H1 (cell line): ENCODE measurements around the gene KCNA5. TPM values are rescaled to one million over a fixed set of nuclear protein-coding genes. Genes with fewer than 3 reads are reported as not detected.

ENCODE experiments used
- polyA plus RNA-seq, 7 experiments: library from polyadenylated mRNA; depleted of rRNA in 3 of 7; stranded (reverse) in 5 of 7; unstranded in 2 of 7; fragments of >200 nt in 5 of 7; fragments of 200-250 nt in 2 of 7; gene quantifications; 1 replicate in 5 of 7; 2 replicates in 1 of 7; 4 replicates in 1 of 7; pipeline versions ENCODE4 v1.2.1 to v1.2.3, GENCODE V29; 2011 to 2013; ENCODE audit warnings: missing spikeins in 2 of 7, mixed read lengths in 2 of 7
- total RNA-seq: library from RNA; stranded (reverse); fragmentation: NEBNext Ultra II Directional; extraction: Animal tissue kit (Norgen Biotek cat#: 25700); gene quantifications from 2 replicates; pipeline ENCODE4 v1.2.1, GENCODE V29; 2021

KCNA5 gene
- total and polyA plus RNA-seq, 2 of the 8 experiments (the other 6 are each of a cell fraction or from before 2014, with no cell fraction given) = 0.20 to 0.29 TPM

Other genes starting within 250 kb of the KCNA5 start
- 0.23 and 0.30 TPM in 2 replicates for gene KCNA1, start 134.0 kb upstream of the KCNA5 start, total RNA-seq
- gene KCNA1, start 134.0 kb upstream of the KCNA5 start, polyA plus RNA-seq (2011; rRNA removed) = 0.19 and 0.23 TPM in 2 replicates